ENCODE data around the gene FOXI1. TPM values are rescaled to one million over a fixed set of nuclear protein-coding genes. Genes with fewer than 3 reads are reported as not detected.
"Not testable (repeated sequence)": the region's sequence is repeated elsewhere in the genome, so short reads cannot be mapped to it uniquely, and the experiment has no call there.

FOXI1 gene
- total RNA-seq, 1 donor from 2014 or later: not detected

DNA sequence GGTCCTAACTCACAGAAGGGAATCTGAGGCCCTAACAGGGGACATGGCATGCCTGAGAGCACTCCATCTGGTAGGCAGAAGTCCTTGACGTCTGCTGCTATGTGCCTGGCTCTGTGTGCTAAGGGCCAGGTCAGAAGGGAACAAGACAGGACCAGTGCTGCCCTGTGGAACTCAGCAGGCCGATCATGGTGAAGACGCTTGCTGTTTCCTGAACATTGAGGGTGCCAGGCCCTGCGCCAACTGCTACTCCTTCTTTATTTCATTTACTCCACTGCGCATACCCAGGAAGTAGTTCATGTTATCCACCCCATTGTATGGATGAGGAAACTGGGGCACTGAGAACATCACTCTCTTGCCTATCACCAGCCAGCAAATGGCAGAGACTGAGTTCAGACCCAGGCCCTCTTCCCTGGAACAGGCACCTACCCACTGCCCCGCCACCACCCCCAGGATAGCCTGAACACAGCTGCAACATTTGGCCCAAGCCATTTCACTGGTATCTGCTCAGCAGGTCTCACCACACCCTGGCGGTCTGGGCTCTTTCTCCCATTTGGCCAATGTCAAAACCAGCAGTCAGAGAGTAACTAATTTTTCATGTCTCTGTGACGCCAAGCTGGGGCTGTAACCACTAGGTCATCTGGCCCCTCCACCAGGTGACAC, 24.8 kb upstream of the FOXI1 start:
- TF ChIP-seq, protein P1, sequence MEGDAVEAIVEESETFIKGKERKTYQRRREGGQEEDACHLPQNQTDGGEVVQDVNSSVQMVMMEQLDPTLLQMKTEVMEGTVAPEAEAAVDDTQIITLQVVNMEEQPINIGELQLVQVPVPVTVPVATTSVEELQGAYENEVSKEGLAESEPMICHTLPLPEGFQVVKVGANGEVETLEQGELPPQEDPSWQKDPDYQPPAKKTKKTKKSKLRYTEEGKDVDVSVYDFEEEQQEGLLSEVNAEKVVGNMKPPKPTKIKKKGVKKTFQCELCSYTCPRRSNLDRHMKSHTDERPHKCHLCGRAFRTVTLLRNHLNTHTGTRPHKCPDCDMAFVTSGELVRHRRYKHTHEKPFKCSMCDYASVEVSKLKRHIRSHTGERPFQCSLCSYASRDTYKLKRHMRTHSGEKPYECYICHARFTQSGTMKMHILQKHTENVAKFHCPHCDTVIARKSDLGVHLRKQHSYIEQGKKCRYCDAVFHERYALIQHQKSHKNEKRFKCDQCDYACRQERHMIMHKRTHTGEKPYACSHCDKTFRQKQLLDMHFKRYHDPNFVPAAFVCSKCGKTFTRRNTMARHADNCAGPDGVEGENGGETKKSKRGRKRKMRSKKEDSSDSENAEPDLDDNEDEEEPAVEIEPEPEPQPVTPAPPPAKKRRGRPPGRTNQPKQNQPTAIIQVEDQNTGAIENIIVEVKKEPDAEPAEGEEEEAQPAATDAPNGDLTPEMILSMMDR (IDR thresholded peaks at IDR 0.05; ENCODE audit: insufficient read depth, low read length, poor library complexity, severe bottlenecking): no peak
- Histone ChIP-seq H3K36me3 (ENCODE audit: control insufficient read depth, insufficient read depth, low read length) (no peaks in the 10 kb centered on the region), H3K4me3 (ENCODE audit: low read depth, low read length) (no peak overlapping the region), H3K27me3 (ENCODE audit: control insufficient read depth, insufficient read depth, low read length) (no peaks in the 10 kb centered on the region)
- no peak for DNase-seq (ENCODE audit: low read depth)

DNA sequence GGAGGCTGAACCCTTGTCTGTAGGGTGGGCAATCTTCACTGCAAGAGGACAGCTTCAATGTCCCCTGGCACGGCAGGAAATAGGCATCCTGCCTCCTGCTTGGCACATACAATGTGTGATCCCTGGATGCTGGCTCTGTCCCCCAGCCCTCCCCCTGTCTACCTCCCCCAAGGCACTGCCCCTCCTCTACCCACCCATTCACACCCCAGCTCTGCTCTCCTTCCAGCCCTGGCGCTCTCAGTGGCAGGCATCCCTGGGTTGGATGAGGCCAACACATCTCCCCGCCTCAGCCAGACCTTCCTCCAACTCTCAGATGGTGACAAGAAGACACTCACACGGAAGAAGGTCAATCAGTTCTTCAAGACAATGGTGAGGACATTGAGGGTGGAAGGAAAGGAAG, 24.1 kb upstream of the FOXI1 start:
- no peak for DNase-seq (ENCODE audit: low read depth)

DNA sequence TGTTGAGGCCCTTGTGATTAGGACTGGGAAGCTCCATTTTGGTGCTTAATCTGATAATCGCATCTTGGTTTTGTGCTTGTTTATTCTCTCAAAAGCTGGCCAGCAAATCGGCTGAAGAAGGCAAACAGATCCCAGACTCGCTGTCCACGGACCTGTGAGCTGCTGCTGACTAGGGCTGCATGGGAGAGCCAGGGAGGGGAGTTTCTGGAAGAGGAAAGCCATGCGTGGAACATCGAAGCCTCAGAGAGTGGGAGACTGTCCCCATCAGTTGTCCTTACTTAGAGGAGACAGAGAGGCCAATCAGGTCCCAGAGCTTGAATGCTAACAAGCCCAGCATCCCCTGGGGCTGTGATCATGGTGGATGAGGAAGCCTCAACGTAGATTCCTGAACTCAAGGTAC, 23.0 kb upstream of the FOXI1 start:
- H3K36me3 ChIP-seq (ENCODE audit: control insufficient read depth, insufficient read depth, low read length): no peaks in the 10 kb centered on the region
- no peak for DNase-seq (ENCODE audit: low read depth)
- no peak overlapping the region for H3K4me3 ChIP-seq (ENCODE audit: low read depth, low read length)
- H3K27me3 ChIP-seq (ENCODE audit: control insufficient read depth, insufficient read depth, low read length): no peaks in the 10 kb centered on the region
- TF ChIP-seq, protein P1 (IDR thresholded peaks at IDR 0.05; ENCODE audit: insufficient read depth, low read length, poor library complexity, severe bottlenecking): no peak

More for the DNA sequence above, 24.1 kb upstream of the FOXI1 start:
- Histone ChIP-seq H3K27me3 (ENCODE audit: control insufficient read depth, insufficient read depth, low read length) (no peaks in the 10 kb centered on the region), H3K36me3 (ENCODE audit: control insufficient read depth, insufficient read depth, low read length) (no peaks in the 10 kb centered on the region), H3K4me3 (ENCODE audit: low read depth, low read length) (no peak overlapping the region)
- TF ChIP-seq, protein P1 (IDR thresholded peaks at IDR 0.05; ENCODE audit: insufficient read depth, low read length, poor library complexity, severe bottlenecking): no peak

DNA sequence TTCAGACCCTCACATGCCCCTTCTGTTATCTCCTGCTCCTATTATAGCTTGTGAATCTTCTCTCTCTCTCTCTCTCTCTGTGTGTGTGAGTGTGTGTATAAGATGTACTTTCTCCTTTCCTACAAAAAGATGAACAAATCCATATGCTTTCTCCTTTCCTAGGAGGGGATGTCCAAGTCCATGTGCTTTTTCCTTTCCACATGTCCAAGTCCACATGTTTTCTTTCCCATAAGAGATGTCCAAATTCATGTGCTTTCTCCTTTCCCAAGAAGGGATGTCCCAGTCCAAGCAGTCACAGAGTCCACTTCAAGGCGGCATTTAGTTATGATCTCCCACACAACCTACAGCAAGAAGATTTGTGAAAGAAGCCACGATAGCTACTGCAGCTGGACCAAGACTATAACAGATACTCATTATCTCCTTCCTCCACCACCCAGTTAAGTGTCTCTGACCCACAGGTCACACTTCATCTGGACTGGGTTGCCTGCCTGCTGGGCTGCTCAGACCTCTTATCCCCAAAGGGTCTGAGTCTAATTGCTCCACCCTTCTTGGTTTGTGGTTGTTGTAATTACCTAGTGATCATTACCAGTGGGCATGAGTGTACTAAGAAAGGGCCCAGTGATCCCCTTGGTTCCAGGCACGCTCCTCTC, 18.4 kb upstream of the FOXI1 start:
- Histone ChIP-seq H3K36me3 (ENCODE audit: control insufficient read depth, insufficient read depth, low read length) (no peaks in the 10 kb centered on the region), H3K4me3 (ENCODE audit: low read depth, low read length) (no peak overlapping the region), H3K27me3 (ENCODE audit: control insufficient read depth, insufficient read depth, low read length) (no peaks in the 10 kb centered on the region)
- no peak for DNase-seq (ENCODE audit: low read depth)
- TF ChIP-seq, protein P1 (IDR thresholded peaks at IDR 0.05; ENCODE audit: insufficient read depth, low read length, poor library complexity, severe bottlenecking): no peak

DNA sequence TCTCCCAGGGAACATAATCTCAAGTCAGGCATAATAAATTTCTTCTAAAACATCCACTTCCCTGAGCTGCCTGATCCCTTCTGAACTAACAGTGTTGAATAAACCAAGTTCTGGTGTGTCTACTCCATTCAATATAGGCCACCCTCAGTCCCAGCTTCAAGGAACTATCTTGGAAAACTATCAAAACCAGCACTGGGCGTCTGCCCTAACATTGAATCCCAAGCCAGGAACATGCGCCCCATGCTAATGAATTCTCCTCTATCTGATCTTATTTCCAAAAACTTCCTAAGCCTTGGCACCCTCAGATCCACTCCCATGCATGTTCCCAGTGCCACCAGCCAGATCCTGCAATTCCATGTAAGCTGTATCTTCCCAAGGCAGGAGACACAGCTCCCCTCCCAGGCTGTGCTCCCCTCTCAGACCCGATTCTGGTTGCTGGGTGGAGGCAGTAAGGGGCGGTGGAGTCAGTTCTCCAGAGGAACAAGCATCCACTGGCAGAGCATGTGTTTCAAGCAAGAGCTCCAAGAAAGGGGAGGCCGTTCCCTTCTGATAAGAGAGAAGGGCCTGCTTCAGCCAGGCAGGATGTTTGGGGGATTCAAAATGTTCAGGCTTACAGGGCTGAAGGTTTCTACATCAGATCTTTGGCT, 13.1 kb upstream of the FOXI1 start:
- H3K27me3 ChIP-seq (ENCODE audit: control insufficient read depth, insufficient read depth, low read length): no peaks in the 10 kb centered on the region
- DNase-seq (ENCODE audit: low read depth): no peak
- H3K36me3 ChIP-seq (ENCODE audit: control insufficient read depth, insufficient read depth, low read length): no peaks in the 10 kb centered on the region
- no peak overlapping the region for H3K4me3 ChIP-seq (ENCODE audit: low read depth, low read length)
- TF ChIP-seq, protein P1 (IDR thresholded peaks at IDR 0.05; ENCODE audit: insufficient read depth, low read length, poor library complexity, severe bottlenecking): no peak

DNA sequence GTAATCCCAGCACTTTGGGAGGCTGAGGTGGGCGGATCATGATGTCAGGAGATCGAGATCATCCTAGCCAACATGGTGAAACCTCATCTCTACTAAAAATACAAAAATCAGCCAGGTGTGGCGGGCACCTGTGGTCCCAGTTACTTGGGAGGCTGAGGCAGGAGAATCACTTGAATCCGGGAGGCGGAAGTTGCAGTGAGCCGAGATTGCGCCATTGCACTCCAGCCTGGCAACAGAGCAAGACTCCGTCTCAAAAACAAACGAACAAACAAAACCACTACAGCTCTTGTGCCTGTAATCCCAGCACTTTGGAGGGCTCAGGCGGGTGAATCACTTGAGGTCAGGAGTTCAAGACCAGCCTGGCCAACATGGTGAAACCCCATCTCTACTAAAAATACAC, 11.4 kb upstream of the FOXI1 start:
- not testable (repeated sequence) for H3K36me3 ChIP-seq (ENCODE audit: control insufficient read depth, insufficient read depth, low read length); H3K27me3 ChIP-seq (ENCODE audit: control insufficient read depth, insufficient read depth, low read length); H3K4me3 ChIP-seq (ENCODE audit: low read depth, low read length); DNase-seq (ENCODE audit: low read depth)
